Left ventricle myocardium inferior (tissue), 1 donor: Measurements from ENCODE around the gene MAP3K4. TPM values are rescaled to one million over a fixed set of nuclear protein-coding genes. Genes with fewer than 3 reads are reported as not detected.

Source experiments
- DNase-seq: peaks from one replicate; pipeline ENCODE4 v3.0.0-alpha.2; 2020
- H3K27ac ChIP-seq: fragments of 200-600 bp; replicated peaks from 2 replicates; pipeline ENCODE4 v1.8.0; 2021
- H3K27me3 ChIP-seq: fragments of 200-600 bp; 2 replicates; pipeline ENCODE4 v1.8.0; 2021; ENCODE audit warnings: low read depth
- H3K36me3 ChIP-seq: fragments of 200-600 bp; 2 replicates; pipeline ENCODE4 v1.8.0; 2021
- H3K4me1 ChIP-seq: fragments of 200-600 bp; 2 replicates; pipeline ENCODE4 v1.8.0; 2021
- H3K4me3 ChIP-seq: fragments of 200-600 bp; 2 replicates; pipeline ENCODE4 v1.8.0; 2021; ENCODE audit warnings: mild to moderate bottlenecking, moderate library complexity
- H3K9me3 ChIP-seq: fragments of 200-600 bp; replicated peaks from 2 replicates; pipeline ENCODE4 v1.8.0; 2021
- CTCF ChIP-seq: fragments of 200-600 bp; IDR thresholded peaks from 2 replicates; pipeline ENCODE4 v1.8.0; 2021; ENCODE audit warnings: antibody characterized with exemption, mild to moderate bottlenecking, borderline replicate concordance
- intact Hi-C: fragments of 100-400 bp; cut with micrococcal nuclease; formaldehyde crosslinking; loops from one replicate; pipeline ENCODE4 v1.11.0; 2022
- total RNA-seq: library from RNA; stranded (reverse); fragmentation: NEBNext Ultra II Directional; extraction: Animal tissue kit (Norgen Biotek cat#: 25700); gene quantifications from one replicate; pipeline ENCODE4 v1.2.1, GENCODE V29; 2021
- donor health status: DM: no; HTN: yes; CAD: no; lungs with severe emphysema.

Gene MAP3K4
- total RNA-seq, 1 donor from 2014 or later, result 37.1 TPM

GRCh38 chr6:161091151-161091550 lies 99.6 kb downstream of the MAP3K4 start:
- H3K27ac ChIP-seq, result no peak overlapping the region
- no peak overlapping the region for H3K4me3 ChIP-seq
- intact Hi-C loops, result no loop called here
- peaks cover 93% of the 10 kb centered on the region for H3K36me3 ChIP-seq
- DNase-seq, result no peak
- H3K9me3 ChIP-seq, result no peaks in the 10 kb centered on the region
- H3K27me3 ChIP-seq, result no peaks in the 10 kb centered on the region
- no peak for TF ChIP-seq CTCF
- H3K4me1 ChIP-seq, result no peaks in the 10 kb centered on the region

GRCh38 chr6:161091972-161092701 lies 100.6 kb downstream of the MAP3K4 start:
- DNase-seq, result no peak
- intact Hi-C loops, result no loop called here
- H3K27ac ChIP-seq, result no peak overlapping the region
- peaks cover 93% of the 10 kb centered on the region for H3K36me3 ChIP-seq
- no peaks in the 10 kb centered on the region for H3K4me1 ChIP-seq
- H3K4me3 ChIP-seq, result no peak overlapping the region
- H3K9me3 ChIP-seq, result no peaks in the 10 kb centered on the region
- H3K27me3 ChIP-seq, result no peaks in the 10 kb centered on the region
- TF ChIP-seq CTCF, result no peak

GRCh38 chr6:161094955-161095354 lies 103.4 kb downstream of the MAP3K4 start:
- Histone ChIP-seq H3K4me3 (no peak overlapping the region), H3K9me3 (no peaks in the 10 kb centered on the region), H3K27ac (no peak overlapping the region), H3K36me3 (peaks cover 93% of the 10 kb centered on the region), H3K4me1 (no peaks in the 10 kb centered on the region), H3K27me3 (no peaks in the 10 kb centered on the region)
- no peak for DNase-seq
- TF ChIP-seq CTCF, result no peak
- intact Hi-C loops, result no loop called here

GRCh38 chr6:161095916-161096315 lies 104.3 kb downstream of the MAP3K4 start:
- TF ChIP-seq CTCF, result no peak
- no peak overlapping the region for H3K4me3 ChIP-seq
- H3K27ac ChIP-seq, result no peak overlapping the region
- no peaks in the 10 kb centered on the region for H3K9me3 ChIP-seq
- intact Hi-C loops, result no loop called here
- no peak for DNase-seq
- H3K36me3 ChIP-seq, result peaks cover 95% of the 10 kb centered on the region
- no peaks in the 10 kb centered on the region for H3K27me3 ChIP-seq
- H3K4me1 ChIP-seq, result no peaks in the 10 kb centered on the region

- H3K27ac ChIP-seq, result no peak overlapping the region
- peaks cover 93% of the 10 kb centered on the region for H3K36me3 ChIP-seq
- intact Hi-C loops, result no loop called here
- no peak for TF ChIP-seq CTCF
- no peaks in the 10 kb centered on the region for H3K27me3 ChIP-seq
- no peaks in the 10 kb centered on the region for H3K9me3 ChIP-seq
- H3K4me1 ChIP-seq, result no peaks in the 10 kb centered on the region
- DNase-seq, result no peak
- H3K4me3 ChIP-seq, result no peak overlapping the region
Observed at GRCh38 chr6:161100072-161100471, 108.5 kb downstream of the MAP3K4 start.
